ENCODE data around the gene MVB12B. TPM values are rescaled to one million over a fixed set of nuclear protein-coding genes. Genes with fewer than 3 reads are reported as not detected.

Gene MVB12B
- total and polyA plus RNA-seq, 9 donors: 7.0 to 23.1 (median 17.8) TPM

DNA sequence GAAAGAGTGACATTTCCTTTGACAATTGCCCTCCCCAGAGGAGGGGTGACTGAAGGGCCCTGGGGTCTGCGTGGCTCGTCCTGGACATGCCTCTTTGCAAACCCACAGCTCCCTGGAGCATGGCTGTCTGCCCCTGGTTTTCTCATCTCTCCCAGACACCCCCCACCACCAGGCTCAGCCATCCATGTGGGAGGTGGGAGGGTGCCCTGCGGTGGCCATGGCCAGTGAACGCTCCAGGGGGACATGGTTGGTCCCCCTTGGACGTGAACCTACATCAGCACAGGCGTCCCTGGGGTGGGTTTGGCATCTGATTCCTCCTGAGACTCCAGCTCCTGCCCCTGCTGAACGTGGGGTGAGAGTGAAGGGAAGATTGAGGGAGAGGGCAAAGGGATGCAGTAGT lies 219.4 kb downstream of the MVB12B start:
- no peak for DNase-seq
- no peaks in the 10 kb centered on the region for H3K36me3 ChIP-seq
- TF ChIP-seq EP300 (IDR thresholded peaks at IDR 0.05) (no peak), CTCF (IDR thresholded peaks at IDR 0.05) (no peak), POLR2A (IDR thresholded peaks at IDR 0.05) (no peak)
- 68 to 85% (median 83%) methylated on average over 7 of the region's 7 CpGs for WGBS, 3 donors
- no peaks in the 10 kb centered on the region for H3K9me3 ChIP-seq
- no peak overlapping the region for H3K4me3 ChIP-seq
- H3K4me1 ChIP-seq (ENCODE audit: insufficient read depth): no peaks in the 10 kb centered on the region
- H3K27me3 ChIP-seq: no peaks in the 10 kb centered on the region
- intact Hi-C loops (cut with DNase I): no loop called here
- H3K27ac ChIP-seq: no peak overlapping the region

- DNase-seq: no peak
- H3K36me3 ChIP-seq: no peaks in the 10 kb centered on the region
- H3K4me3 ChIP-seq: no peak overlapping the region
- TF ChIP-seq EP300 (IDR thresholded peaks at IDR 0.05): no peak
- no peak for TF ChIP-seq POLR2A (IDR thresholded peaks at IDR 0.05)
- TF ChIP-seq CTCF (IDR thresholded peaks at IDR 0.05): no peak
- intact Hi-C loops (cut with DNase I): no loop called here
- no peaks in the 10 kb centered on the region for H3K4me1 ChIP-seq (ENCODE audit: insufficient read depth)
- no peak overlapping the region for H3K27ac ChIP-seq
- H3K9me3 ChIP-seq: no peaks in the 10 kb centered on the region
- 74 to 85% (median 80%) methylated on average over 7 of the region's 7 CpGs for WGBS, 3 donors
- no peaks in the 10 kb centered on the region for H3K27me3 ChIP-seq
Measured at GRCh38 chr9:126548312-126548711, 221.7 kb downstream of the MVB12B start.

DNA sequence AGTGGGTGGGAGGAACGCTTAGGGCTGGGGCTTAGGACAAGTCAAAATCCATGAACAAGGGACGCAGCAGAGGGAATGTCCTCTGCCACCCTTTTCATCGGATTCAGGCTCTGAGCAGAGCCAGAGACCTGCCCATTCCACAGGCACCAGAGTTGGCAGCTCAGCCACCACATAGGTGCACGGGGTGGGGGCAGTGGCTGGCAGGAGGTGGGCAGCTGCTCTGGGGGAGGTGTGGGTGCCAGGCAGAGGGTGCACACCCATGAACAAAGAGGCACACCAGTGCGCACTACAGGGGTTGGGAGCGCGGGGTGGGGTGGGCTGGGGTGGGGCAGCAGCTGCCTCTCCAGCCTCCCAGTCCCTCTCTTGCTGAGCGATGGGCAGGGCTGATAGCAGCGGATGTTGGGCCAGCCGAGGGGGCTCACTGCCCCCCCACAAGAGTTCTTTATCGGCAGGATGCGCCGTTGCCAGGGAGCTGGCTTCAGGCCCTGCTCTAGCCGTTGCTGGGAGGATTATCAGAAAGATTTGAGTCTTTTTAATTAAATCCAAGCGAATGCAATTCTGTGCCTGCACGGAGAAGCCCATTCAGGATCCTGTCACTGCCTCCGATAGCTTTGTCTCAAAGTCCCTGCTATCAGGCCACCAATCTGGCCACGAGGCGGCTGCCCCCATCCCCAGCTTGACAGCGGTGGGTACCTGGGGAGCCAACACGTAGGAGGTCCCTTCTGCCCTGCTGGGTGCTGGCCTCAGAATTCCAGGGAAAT lies 222.8 kb downstream of the MVB12B start:
- no peaks in the 10 kb centered on the region for H3K36me3 ChIP-seq
- no peak overlapping the region for H3K4me3 ChIP-seq
- no peaks in the 10 kb centered on the region for H3K4me1 ChIP-seq (ENCODE audit: insufficient read depth)
- DNase-seq: no peak
- H3K9me3 ChIP-seq: no peaks in the 10 kb centered on the region
- 50 to 55% (median 53%) methylated on average over 21 of the region's 21 CpGs for WGBS, 3 donors
- H3K27ac ChIP-seq: no peak overlapping the region
- no peaks in the 10 kb centered on the region for H3K27me3 ChIP-seq
- TF ChIP-seq EP300 (IDR thresholded peaks at IDR 0.05): no peak
- intact Hi-C loops (cut with DNase I): no loop called here

DNA sequence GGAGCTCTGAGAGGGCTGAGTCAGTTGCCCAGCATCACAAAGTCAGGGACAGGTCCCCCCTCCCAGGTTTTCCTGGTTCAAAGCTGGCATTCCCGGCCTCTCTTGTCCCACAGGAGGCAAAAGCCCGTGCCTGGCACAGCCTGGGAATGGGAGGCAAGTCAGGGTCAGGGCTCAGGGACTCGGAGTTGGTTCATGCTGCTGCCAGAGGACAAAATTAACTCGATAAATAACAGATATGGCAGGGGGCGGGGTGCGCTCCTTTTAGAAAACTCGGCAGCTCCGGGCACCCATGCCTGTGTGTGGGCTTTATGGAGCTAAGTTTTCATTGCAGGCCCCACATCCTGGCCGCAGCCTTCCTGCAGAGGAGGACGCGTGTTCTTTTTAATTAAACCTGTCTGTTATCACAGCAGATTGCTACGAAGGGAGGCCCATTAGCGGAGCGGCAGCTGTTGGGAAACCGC lies 224.3 kb downstream of the MVB12B start:
- Histone ChIP-seq H3K27ac (no peak overlapping the region), H3K4me1 (ENCODE audit: insufficient read depth) (no peaks in the 10 kb centered on the region), H3K36me3 (no peaks in the 10 kb centered on the region), H3K4me3 (no peak overlapping the region), H3K27me3 (no peaks in the 10 kb centered on the region), H3K9me3 (no peaks in the 10 kb centered on the region)
- DNase-seq: no peak
- intact Hi-C loops (cut with DNase I): no loop called here
- 46 to 57% (median 49%) methylated on average over 15 of the region's 15 CpGs for WGBS, 3 donors
- TF ChIP-seq POLR2A (IDR thresholded peaks at IDR 0.05) (no peak), EP300 (IDR thresholded peaks at IDR 0.05) (no peak), CTCF (IDR thresholded peaks at IDR 0.05) (no peak)

- TF ChIP-seq CTCF (IDR thresholded peaks at IDR 0.05): no peak
- TF ChIP-seq EP300 (IDR thresholded peaks at IDR 0.05): no peak
- no peak for TF ChIP-seq POLR2A (IDR thresholded peaks at IDR 0.05)
- intact Hi-C loops (cut with DNase I): no loop called here
- Histone ChIP-seq H3K27me3 (no peaks in the 10 kb centered on the region), H3K4me3 (no peak overlapping the region), H3K36me3 (no peaks in the 10 kb centered on the region), H3K4me1 (ENCODE audit: insufficient read depth) (no peaks in the 10 kb centered on the region), H3K27ac (no peak overlapping the region), H3K9me3 (no peaks in the 10 kb centered on the region)
- 83 to 87% (median 83%) methylated on average over 6 of the region's 6 CpGs for WGBS, 3 donors
- DNase-seq: no peak
Measured at GRCh38 chr9:126551812-126552211, 225.2 kb downstream of the MVB12B start.
